ENCODE data around the gene NBPF10. TPM values are rescaled to one million over a fixed set of nuclear protein-coding genes. Genes with fewer than 3 reads are reported as not detected.
"Not testable (repeated sequence)": the region's sequence is repeated elsewhere in the genome, so short reads cannot be mapped to it uniquely, and the experiment has no call there.

NBPF10 gene, protein sequence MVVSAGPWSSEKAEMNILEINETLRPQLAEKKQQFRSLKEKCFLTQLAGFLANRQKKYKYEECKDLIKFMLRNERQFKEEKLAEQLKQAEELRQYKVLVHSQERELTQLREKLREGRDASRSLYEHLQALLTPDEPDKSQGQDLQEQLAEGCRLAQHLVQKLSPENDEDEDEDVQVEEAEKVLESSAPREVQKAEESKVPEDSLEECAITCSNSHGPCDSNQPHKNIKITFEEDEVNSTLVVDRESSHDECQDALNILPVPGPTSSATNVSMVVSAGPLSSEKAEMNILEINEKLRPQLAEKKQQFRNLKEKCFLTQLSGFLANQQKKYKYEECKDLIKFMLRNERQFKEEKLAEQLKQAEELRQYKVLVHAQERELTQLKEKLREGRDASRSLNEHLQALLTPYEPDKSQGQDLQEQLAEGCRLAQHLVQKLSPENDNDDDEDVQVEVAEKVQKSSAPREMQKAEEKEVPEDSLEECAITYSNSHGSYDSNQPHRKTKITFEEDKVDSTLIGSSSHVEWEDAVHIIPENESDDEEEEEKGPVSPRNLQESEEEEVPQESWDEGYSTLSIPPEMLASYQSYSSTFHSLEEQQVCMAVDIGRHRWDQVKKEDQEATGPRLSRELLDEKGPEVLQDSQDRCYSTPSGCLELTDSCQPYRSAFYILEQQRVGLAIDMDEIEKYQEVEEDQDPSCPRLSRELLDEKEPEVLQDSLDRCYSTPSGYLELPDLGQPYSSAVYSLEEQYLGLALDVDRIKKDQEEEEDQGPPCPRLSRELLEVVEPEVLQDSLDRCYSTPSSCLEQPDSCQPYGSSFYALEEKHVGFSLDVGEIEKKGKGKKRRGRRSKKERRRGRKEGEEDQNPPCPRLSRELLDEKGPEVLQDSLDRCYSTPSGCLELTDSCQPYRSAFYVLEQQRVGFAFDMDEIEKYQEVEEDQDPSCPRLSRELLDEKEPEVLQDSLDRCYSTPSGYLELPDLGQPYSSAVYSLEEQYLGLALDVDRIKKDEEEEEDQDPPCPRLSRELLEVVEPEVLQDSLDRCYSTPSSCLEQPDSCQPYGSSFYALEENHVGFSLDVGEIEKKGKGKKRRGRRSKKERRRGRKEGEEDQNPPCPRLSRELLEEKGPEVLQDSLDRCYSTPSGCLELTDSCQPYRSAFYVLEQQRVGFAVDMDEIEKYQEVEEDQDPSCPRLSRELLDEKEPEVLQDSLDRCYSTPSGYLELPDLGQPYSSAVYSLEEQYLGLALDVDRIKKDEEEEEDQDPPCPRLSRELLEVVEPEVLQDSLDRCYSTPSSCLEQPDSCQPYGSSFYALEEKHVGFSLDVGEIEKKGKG (N-terminal part only)
- total RNA-seq, result 4.2 and 4.5 TPM in 2 replicates

DNA sequence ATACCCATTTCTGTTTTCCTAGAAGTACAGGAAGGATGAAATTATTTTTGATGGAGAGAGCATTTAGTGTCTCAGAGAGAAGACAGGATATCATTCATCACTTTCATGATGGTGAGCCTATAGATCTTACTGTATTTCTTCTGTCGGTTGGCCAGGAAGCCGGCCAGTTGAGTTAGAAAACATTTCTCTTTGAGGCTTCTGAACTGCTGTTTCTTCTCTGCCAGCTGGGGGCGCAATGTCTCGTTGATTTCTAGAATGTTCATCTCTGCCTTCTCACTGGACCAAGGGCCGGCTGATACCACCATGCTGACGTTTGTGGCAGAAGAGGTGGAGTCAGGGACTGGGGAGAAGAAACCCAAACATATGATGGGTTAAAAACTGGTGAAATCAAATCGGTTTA lies at the start of gene NBPF10:
Gene NBPF10 (minus strand): TSS at position 340 of the 400 bp plus-strand sequence. CDS start 35 bp downstream, at position 305.
- intact Hi-C loops (cut with micrococcal nuclease), result not testable (repeated sequence)

- intact Hi-C loops (cut with micrococcal nuclease), result not testable (repeated sequence)
Observed at GRCh38 chr1:146174531-146174930, 29.9 kb upstream of the NBPF10 start.

DNA sequence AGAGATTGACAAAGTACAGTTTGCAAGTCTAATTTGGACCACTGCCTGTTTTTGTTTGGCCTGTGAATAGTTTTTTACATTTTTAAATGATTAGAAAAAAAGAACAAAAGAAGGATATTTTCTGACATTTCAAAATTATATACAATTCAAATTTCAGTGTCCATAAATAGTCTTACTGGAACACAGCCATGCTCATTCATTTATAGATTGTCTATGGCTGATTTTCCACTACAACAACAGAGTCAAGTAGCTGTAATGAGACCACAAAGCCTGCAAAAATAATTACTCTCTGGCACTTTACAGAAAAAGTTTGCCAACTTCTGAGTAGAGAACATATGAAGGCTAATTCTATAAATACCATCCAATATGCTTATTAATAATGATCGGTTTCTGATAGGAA lies 23.1 kb upstream of the NBPF10 start:
- intact Hi-C loops (cut with micrococcal nuclease), result not testable (repeated sequence)

DNA sequence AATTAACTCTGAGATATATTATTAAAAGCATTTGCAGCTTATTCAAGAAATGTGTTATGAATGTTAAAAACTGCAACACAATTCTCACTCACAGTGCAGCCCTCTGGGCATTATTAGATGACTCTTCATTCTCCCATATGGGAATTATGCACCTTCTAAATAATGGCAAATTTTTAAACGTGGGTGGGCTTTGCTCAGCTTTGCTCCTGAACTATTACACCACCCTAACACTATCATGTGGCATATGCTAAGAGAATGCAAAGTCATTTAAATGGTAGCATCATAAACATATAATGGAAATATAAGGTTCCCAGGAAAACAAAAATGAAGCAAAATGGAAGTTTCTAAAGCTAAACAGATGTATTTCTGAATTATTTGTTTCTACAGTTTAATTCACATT lies 22.7 kb upstream of the NBPF10 start:
- intact Hi-C loops (cut with micrococcal nuclease), result not testable (repeated sequence)

Other genes starting within 250 kb of the NBPF10 start
- 1.1 and 1.5 TPM in 2 replicates for gene ITGA10, start 234.8 kb downstream of the NBPF10 start, total RNA-seq
- gene PEX11B, start 226.1 kb downstream of the NBPF10 start, total RNA-seq, result 29.8 and 31.3 TPM in 2 replicates
- 199 and 205 TPM in 2 replicates for gene RBM8A, start 217.3 kb downstream of the NBPF10 start, total RNA-seq
- gene LIX1L, start 186.8 kb downstream of the NBPF10 start, total RNA-seq, result 39.3 and 41.5 TPM in 2 replicates
- 1.2 and 1.3 TPM in 2 replicates for gene ANKRD34A, start 180.2 kb downstream of the NBPF10 start, total RNA-seq
- gene POLR3GL, start 180.1 kb downstream of the NBPF10 start, total RNA-seq, result 20.8 and 21.8 TPM in 2 replicates
- 226 and 231 TPM in 2 replicates for gene TXNIP, start 148.2 kb downstream of the NBPF10 start, total RNA-seq
- not detected in 2 replicates for gene HJV, start 123.1 kb downstream of the NBPF10 start, total RNA-seq
- gene NOTCH2NLA, start 84.2 kb upstream of the NBPF10 start, total RNA-seq, result 40.3 and 42.8 TPM in 2 replicates

Measured in T-helper 2 cell treated with Interferon-gamma antibody and Interleukin-4, amounts not matched to agents 100 ng/mL and 5 ng/mL, for 36 hours (primary cell).